Right lobe of liver (tissue), 6 donors: Measurements from ENCODE around the gene CCBE1. TPM values are rescaled to one million over a fixed set of nuclear protein-coding genes. Genes with fewer than 3 reads are reported as not detected.

Experiments used
- ATAC-seq, 4 donors: fragments of 200-7000 bp; cut with Tn5 transposase; one replicate each; pipeline ENCODE4 v1.9.1; 2020; ENCODE audit warnings: mild to moderate bottlenecking in 4 of 4, moderate library complexity in 4 of 4
- DNase-seq, 3 donors: peaks; one replicate each; pipeline ENCODE4 v3.0.0-alpha.2; 2020
- H3K27ac ChIP-seq, 3 donors: fragments of 200-600 bp; one replicate each; pipeline ENCODE4 v1.8.0; 2022
- H3K27me3 ChIP-seq, 2 donors: fragments of 200-600 bp; one replicate each; pipeline ENCODE4 v1.8.0; 2022
- H3K36me3 ChIP-seq, 4 donors: fragments of 200-600 bp; sonication (generic) in 1 of 4; one replicate each; pipeline versions ENCODE4 v1.5.1 to v1.8.0; 2017 to 2022; ENCODE audit warnings: control low read depth in 1 of 4
- H3K4me1 ChIP-seq, 4 donors: fragments of 200-600 bp; sonication (generic) in 1 of 4; one replicate each; pipeline versions ENCODE4 v1.5.1 to v1.8.0; 2017 to 2022; ENCODE audit warnings: control low read depth in 1 of 4
- H3K4me3 ChIP-seq, 3 donors: fragments of 200-600 bp; one replicate each; pipeline ENCODE4 v1.8.0; 2022
- H3K9me3 ChIP-seq, 4 donors: fragments of 200-600 bp; sonication (generic) in 1 of 4; one replicate each; pipeline versions ENCODE4 v1.5.1 to v1.8.0; 2017 to 2022; ENCODE audit warnings: control low read depth in 1 of 4
- CTCF ChIP-seq, 4 donors: fragments of 200-600 bp in 3 of 4; fragments of 450-650 bp in 1 of 4; IDR thresholded peaks; one replicate each; pipeline versions ENCODE4 v1.5.1 to v1.8.0; 2016 to 2022; ENCODE audit warnings: antibody characterized with exemption in 4 of 4, mild to moderate bottlenecking in 2 of 4
- POLR2A ChIP-seq: fragments of 450-650 bp; IDR thresholded peaks from one replicate; pipeline ENCODE4 v1.6.1; 2017; ENCODE audit warnings: antibody characterized with exemption, mild to moderate bottlenecking
- WGBS: methylation state at CpG from one replicate; pipeline ENCODE4 v1.1.6; 2018; ENCODE audit warnings: low coverage, low lambda C conversion rate; ENCODE audit not compliant: insufficient coverage; ENCODE audit errors: missing lambda C conversion rate; 5-methylcytosine and 5-hydroxymethylcytosine counted together
- intact Hi-C, 2 donors: fragments of 100-400 bp; cut with DNase I; formaldehyde crosslinking; loops; one replicate each; pipeline versions ENCODE4 v1.11.2 to v1.14.1; 2022
- total RNA-seq, 6 experiments: library from RNA; depleted of rRNA in 2 of 6; stranded (reverse); fragments of >200 nt in 2 of 6; fragmentation: NEBNext Ultra II Directional in 3 of 6; extraction: Animal tissue kit (Norgen Biotek cat#: 25700) in 3 of 6; gene quantifications; one replicate each; pipeline versions ENCODE4 v1.1.0 to v1.2.4, GENCODE V29; 2016 to 2023
- donor health status: DM: no; HTN: yes; CAD: no.
- donor health status: DM: no; HTN: no; CAD: no.
- donor health status: DM: no; HTN: no; CAD: no.
- donor health status: DM: no; HTN: yes; CAD: no.
- donor health status: DM: no; HTN: yes; CAD: no.

The CCBE1 gene
- total RNA-seq, 6 experiments from 2014 or later, result 2.7 to 6.9 (median 4.3) TPM

GRCh38 chr18:59694824-59695223 lies 2.4 kb downstream of the CCBE1 start:
- H3K9me3 ChIP-seq, result no peaks in the 10 kb centered on the region
- no peak overlapping the region for H3K27ac ChIP-seq
- DNase-seq, result no peak
- no peak overlapping the region for H3K4me3 ChIP-seq
- TF ChIP-seq POLR2A (no peak), CTCF (IDR thresholded peaks at IDR 0.05) (no peak)
- H3K4me1 ChIP-seq, result peaks cover 0 to 10% (median 0%) of the 10 kb centered on the region in 4 donors
- ATAC-seq, result no peak
- 33% methylated on average over 4 of the region's 4 CpGs for WGBS
- intact Hi-C loops, result no loop called here
- H3K27me3 ChIP-seq, result peaks cover 0 to 10% of the 10 kb centered on the region in 2 donors
- no peaks in the 10 kb centered on the region for H3K36me3 ChIP-seq

- H3K36me3 ChIP-seq, result no peaks in the 10 kb centered on the region
- H3K27ac ChIP-seq, result no peak overlapping the region
- peaks cover 0 to 9% of the 10 kb centered on the region in 2 donors for H3K27me3 ChIP-seq
- no peak overlapping the region for H3K4me3 ChIP-seq
- 42% methylated on average over 4 of the region's 4 CpGs for WGBS
- no peak for ATAC-seq
- H3K9me3 ChIP-seq, result no peaks in the 10 kb centered on the region
- no peak for DNase-seq
- peaks cover 0 to 7% (median 0%) of the 10 kb centered on the region in 4 donors for H3K4me1 ChIP-seq
- TF ChIP-seq POLR2A (no peak), CTCF (IDR thresholded peaks at IDR 0.05) (no peak)
- intact Hi-C loops, result no loop called here
These were observed 5.2 kb downstream of the CCBE1 start for GRCh38 chr18:59691996-59692395.

GRCh38 chr18:59690996-59691395 lies 6.2 kb downstream of the CCBE1 start:
- Histone ChIP-seq H3K27me3 (no peaks in the 10 kb centered on the region), H3K36me3 (no peaks in the 10 kb centered on the region), H3K9me3 (no peaks in the 10 kb centered on the region), H3K27ac (no peak overlapping the region), H3K4me3 (no peak overlapping the region), H3K4me1 (no peaks in the 10 kb centered on the region)
- no peak for ATAC-seq
- DNase-seq, result no peak
- TF ChIP-seq POLR2A (no peak), CTCF (IDR thresholded peaks at IDR 0.05) (no peak)
- intact Hi-C loops, result no loop called here

GRCh38 chr18:59690186-59690982 lies 6.8 kb downstream of the CCBE1 start:
- no peak for ATAC-seq

More at GRCh38 chr18:59690186-59690982, 6.8 kb downstream of the CCBE1 start:
- Histone ChIP-seq H3K4me1 (no peaks in the 10 kb centered on the region), H3K9me3 (no peaks in the 10 kb centered on the region), H3K36me3 (no peaks in the 10 kb centered on the region), H3K27me3 (no peaks in the 10 kb centered on the region), H3K27ac (no peak overlapping the region), H3K4me3 (no peak overlapping the region)
- TF ChIP-seq CTCF (IDR thresholded peaks at IDR 0.05), result no peak
- no peak for TF ChIP-seq POLR2A
- no peak for DNase-seq
- intact Hi-C loops, result no loop called here
- 24% methylated on average over 8 of the region's 8 CpGs for WGBS
